ENCODE data around the gene KDM5B. TPM values are rescaled to one million over a fixed set of nuclear protein-coding genes. Genes with fewer than 3 reads are reported as not detected.
A peak's percentile ranks its signal among the peaks of the same experiment; 100 is the strongest.

Gene KDM5B
- polyA plus RNA-seq, 1 of the 3 experiments (the other 2 are of a cell fraction) = 21.7 TPM

- Histone ChIP-seq H3K9me2 (no peaks in the 10 kb centered on the region), H3K4me1 (ENCODE audit: control insufficient read depth in 1 of 2, insufficient read depth in 2 of 2, low read depth in 1 of 2, low read length in 1 of 2) (0 out of 4 replicates have a peak, but pooled peaks cover 0 to 9% of the 10 kb centered on the region in 2 experiments), H3K4me2 (no peak overlapping the region), H3K4me3 (ENCODE audit: low read depth in 2 of 2, low read length in 1 of 2) (no peak overlapping the region), H3K36me3 (replicated peaks in 1 of 2; ENCODE audit: control insufficient read depth in 1 of 2, insufficient read depth in 2 of 2, low read length in 1 of 2) (peaks cover 57 to 65% of the 10 kb centered on the region in 2 experiments), H3F3A (replicated peaks; ENCODE audit: insufficient read depth) (peaks cover 20% of the 10 kb centered on the region), H3K9me3 (no peaks in the 10 kb centered on the region), H3K27me3 (ENCODE audit: insufficient read depth) (no peaks in the 10 kb centered on the region), H3K79me2 (ENCODE audit: insufficient read depth) (peaks cover 56% of the 10 kb centered on the region; the same call in 1 of the 2 replicates), H2AFZ (ENCODE audit: low read depth) (no peak overlapping the region), H4K20me1 (ENCODE audit: insufficient read depth) (no peaks in the 10 kb centered on the region; the same call in 1 of the 2 replicates), H3K9ac (no peak overlapping the region), H3K27ac (ENCODE audit: low read depth in 2 of 2, low read length in 1 of 2) (no peak overlapping the region)
- TF ChIP-seq CTCF (IDR thresholded peaks at IDR 0.05) (no peak), ELF1 (IDR thresholded peaks at IDR 0.05) (no peak), CHD2 (IDR thresholded peaks at IDR 0.05; ENCODE audit: low read length, partially characterized antibody) (no peak)
- ChIA-PET POLR2A (no interaction called here), CTCF (interaction anchor here (0.8 kb wide), 1 partner anchor 16 kb away, joined by 3 read pairs; no protein-coding TSS in a partner anchor)
- DNase-seq = no peak
- 96% methylated on average over 2 of the region's 2 CpGs for WGBS (ENCODE audit: low lambda C conversion rate)
Measured at GRCh38 chr1:202770135-202770534, 38.1 kb downstream of the KDM5B start.

- DNase-seq = no peak
Measured at GRCh38 chr1:202765721-202766120, 42.5 kb downstream of the KDM5B start.

GRCh38 chr1:202762019-202762418 lies 46.2 kb downstream of the KDM5B start:
- Histone ChIP-seq H3K27ac (ENCODE audit: low read depth in 2 of 2, low read length in 1 of 2) (no peak overlapping the region), H3K4me2 (no peak overlapping the region), H3F3A (replicated peaks; ENCODE audit: insufficient read depth) (peaks cover 39% of the 10 kb centered on the region), H3K79me2 (ENCODE audit: insufficient read depth) (peaks cover 20% of the 10 kb centered on the region), H3K9me3 (no peaks in the 10 kb centered on the region), H3K27me3 (ENCODE audit: insufficient read depth) (no peaks in the 10 kb centered on the region), H2AFZ (ENCODE audit: low read depth) (no peak overlapping the region), H3K4me1 (ENCODE audit: control insufficient read depth in 1 of 2, insufficient read depth in 2 of 2, low read depth in 1 of 2, low read length in 1 of 2) (0 out of 4 replicates have a peak, but pooled peaks cover 0 to 9% of the 10 kb centered on the region in 2 experiments), H3K9ac (no peak overlapping the region), H3K36me3 (replicated peaks in 1 of 2; ENCODE audit: control insufficient read depth in 1 of 2, insufficient read depth in 2 of 2, low read length in 1 of 2) (peaks cover 79 to 84% of the 10 kb centered on the region in 2 experiments), H4K20me1 (ENCODE audit: insufficient read depth) (no peaks in the 10 kb centered on the region), H3K9me2 (no peaks in the 10 kb centered on the region), H3K4me3 (ENCODE audit: low read depth in 2 of 2, low read length in 1 of 2) (no peak overlapping the region)
- ChIA-PET POLR2A (no interaction called here), CTCF (interaction anchor here (1.2 to 3.2 kb wide), 2 partner anchors 11 to 42 kb away, joined by 4 to 16 read pairs; no protein-coding TSS in a partner anchor)
- WGBS (ENCODE audit: low lambda C conversion rate) = 65% methylated on average over 2 of the region's 2 CpGs
- no peak for DNase-seq
- TF ChIP-seq RCOR1 (IDR thresholded peaks at IDR 0.05; ENCODE audit: low read length) = no peak
- TF ChIP-seq IRF3 (IDR thresholded peaks at IDR 0.05; ENCODE audit: low read depth, low read length) = no peak
- TF ChIP-seq SIN3A (IDR thresholded peaks at IDR 0.05; ENCODE audit: borderline replicate concordance, low read depth, low read length) = no peak
- TF ChIP-seq PBX3 (IDR thresholded peaks at IDR 0.05) = no peak
- TF ChIP-seq FOSL2 (IDR thresholded peaks at IDR 0.05; ENCODE audit: borderline replicate concordance, low read depth) = no peak
- TF ChIP-seq TAF1 (IDR thresholded peaks at IDR 0.05; ENCODE audit: borderline replicate concordance, low read depth, low read length) = no peak
- no peak for TF ChIP-seq ZBTB33 (IDR thresholded peaks at IDR 0.05; ENCODE audit: borderline replicate concordance, low read depth)
- TF ChIP-seq YY1 (IDR thresholded peaks at IDR 0.05; ENCODE audit: low read depth) = no peak
- TF ChIP-seq MAX (IDR thresholded peaks at IDR 0.05; ENCODE audit: low read depth) = no peak
- TF ChIP-seq NFIC (IDR thresholded peaks at IDR 0.05; ENCODE audit: borderline replicate concordance) = no peak
- no peak for TF ChIP-seq SMC3 (IDR thresholded peaks at IDR 0.05; ENCODE audit: low read depth, low read length)

More at GRCh38 chr1:202765721-202766120, 42.5 kb downstream of the KDM5B start:
- ChIA-PET CTCF (no interaction called here), POLR2A (no interaction called here)
- H3F3A ChIP-seq (replicated peaks; ENCODE audit: insufficient read depth) = peaks cover 34% of the 10 kb centered on the region
- H3K9me3 ChIP-seq = no peaks in the 10 kb centered on the region
- 0 out of 2 replicates have a peak, but pooled peaks have one; percentile 3 for TF ChIP-seq FOSL2 (IDR thresholded peaks at IDR 0.05; ENCODE audit: borderline replicate concordance, low read depth)
- no peak for TF ChIP-seq TCF12 (IDR thresholded peaks at IDR 0.05)
- no peaks in the 10 kb centered on the region for H4K20me1 ChIP-seq (ENCODE audit: insufficient read depth)
- H3K4me2 ChIP-seq = no peak overlapping the region
- no peaks in the 10 kb centered on the region for H3K9me2 ChIP-seq
- no peak overlapping the region for H2AFZ ChIP-seq (ENCODE audit: low read depth)
- peaks cover 57 to 76% of the 10 kb centered on the region in 2 experiments for H3K36me3 ChIP-seq (replicated peaks in 1 of 2; ENCODE audit: control insufficient read depth in 1 of 2, insufficient read depth in 2 of 2, low read length in 1 of 2)
- H3K27me3 ChIP-seq (ENCODE audit: insufficient read depth) = no peaks in the 10 kb centered on the region
- H3K79me2 ChIP-seq (ENCODE audit: insufficient read depth) = peaks cover 34% of the 10 kb centered on the region
- peak overlapping the region in 1 of 2 experiments; percentile 84; a peak in 2 of 4 replicates for H3K27ac ChIP-seq (ENCODE audit: low read depth in 2 of 2, low read length in 1 of 2)
- no peak overlapping the region; the same call in 1 of the 2 replicates for H3K9ac ChIP-seq
- no peak overlapping the region for H3K4me3 ChIP-seq (ENCODE audit: low read depth in 2 of 2, low read length in 1 of 2)
- 88% methylated on average over 1 of the region's 1 CpG for WGBS (ENCODE audit: low lambda C conversion rate)
- 0 out of 4 replicates have a peak, but pooled peaks cover 0 to 9% of the 10 kb centered on the region in 2 experiments for H3K4me1 ChIP-seq (ENCODE audit: control insufficient read depth in 1 of 2, insufficient read depth in 2 of 2, low read depth in 1 of 2, low read length in 1 of 2)
